Measurements from ENCODE around the gene HBD. TPM values are rescaled to one million over a fixed set of nuclear protein-coding genes. Genes with fewer than 3 reads are reported as not detected.

Gene HBD
- total and polyA plus RNA-seq, 7 donors, result not detected

- 91 to 96% methylated on average over 2 of the region's 2 CpGs for WGBS, 2 donors
- H3K4me1 ChIP-seq, result no peaks in the 10 kb centered on the region
- H3K9me3 ChIP-seq, result no peaks in the 10 kb centered on the region
- H3K36me3 ChIP-seq, result no peaks in the 10 kb centered on the region
- TF ChIP-seq EP300 (IDR thresholded peaks at IDR 0.05), result no peak
- no peak for TF ChIP-seq POLR2A (IDR thresholded peaks at IDR 0.05)
- no peak for TF ChIP-seq POLR2AphosphoS5 (IDR thresholded peaks at IDR 0.05)
- no peak for TF ChIP-seq CTCF (IDR thresholded peaks at IDR 0.05)
- no peak for DNase-seq
- intact Hi-C loops (cut with DNase I), result no loop called here
- H3K27me3 ChIP-seq, result no peaks in the 10 kb centered on the region
- H3K27ac ChIP-seq, result no peak overlapping the region
- H3K4me3 ChIP-seq, result no peak overlapping the region
Observed at GRCh38 chr11:5232821-5233220, 1.5 kb downstream of the HBD start.

GRCh38 chr11:5232176-5232575 is 2.1 kb downstream of the HBD start:
- DNase-seq, result no peak
- TF ChIP-seq POLR2A (IDR thresholded peaks at IDR 0.05) (no peak), POLR2AphosphoS5 (IDR thresholded peaks at IDR 0.05) (no peak), EP300 (IDR thresholded peaks at IDR 0.05) (no peak), CTCF (IDR thresholded peaks at IDR 0.05) (no peak)
- Histone ChIP-seq H3K27ac (no peak overlapping the region), H3K9me3 (no peaks in the 10 kb centered on the region), H3K4me3 (no peak overlapping the region), H3K27me3 (no peaks in the 10 kb centered on the region), H3K36me3 (no peaks in the 10 kb centered on the region), H3K4me1 (no peaks in the 10 kb centered on the region)
- 60 to 72% methylated on average over 3 of the region's 3 CpGs for WGBS, 2 donors
- intact Hi-C loops (cut with DNase I), result no loop called here

GRCh38 chr11:5231111-5231510 is 3.2 kb downstream of the HBD start:
- no peaks in the 10 kb centered on the region for H3K36me3 ChIP-seq
- no peak overlapping the region for H3K4me3 ChIP-seq
- intact Hi-C loops (cut with DNase I), result no loop called here
- H3K27me3 ChIP-seq, result no peaks in the 10 kb centered on the region
- H3K27ac ChIP-seq, result no peak overlapping the region
- WGBS, 2 donors, result 86 to 89% methylated on average over 2 of the region's 2 CpGs
- H3K4me1 ChIP-seq, result no peaks in the 10 kb centered on the region
- TF ChIP-seq POLR2A (IDR thresholded peaks at IDR 0.05) (no peak), EP300 (IDR thresholded peaks at IDR 0.05) (no peak), POLR2AphosphoS5 (IDR thresholded peaks at IDR 0.05) (no peak), CTCF (IDR thresholded peaks at IDR 0.05) (no peak)
- no peaks in the 10 kb centered on the region for H3K9me3 ChIP-seq
- DNase-seq, result no peak

GRCh38 chr11:5230266-5230665 is 4.0 kb downstream of the HBD start:
- TF ChIP-seq POLR2AphosphoS5 (IDR thresholded peaks at IDR 0.05) (no peak), CTCF (IDR thresholded peaks at IDR 0.05) (no peak), EP300 (IDR thresholded peaks at IDR 0.05) (no peak), POLR2A (IDR thresholded peaks at IDR 0.05) (no peak)
- H3K4me3 ChIP-seq, result no peak overlapping the region
- no peaks in the 10 kb centered on the region for H3K36me3 ChIP-seq
- intact Hi-C loops (cut with DNase I), result no loop called here
- 89 to 94% methylated on average over 1 of the region's 1 CpG for WGBS, 2 donors
- H3K4me1 ChIP-seq, result no peaks in the 10 kb centered on the region
- H3K27me3 ChIP-seq, result no peaks in the 10 kb centered on the region
- DNase-seq, result no peak
- no peak overlapping the region for H3K27ac ChIP-seq
- H3K9me3 ChIP-seq, result no peaks in the 10 kb centered on the region

- no peaks in the 10 kb centered on the region for H3K36me3 ChIP-seq
- TF ChIP-seq EP300 (IDR thresholded peaks at IDR 0.05) (no peak), POLR2AphosphoS5 (IDR thresholded peaks at IDR 0.05) (no peak), CTCF (IDR thresholded peaks at IDR 0.05) (no peak), POLR2A (IDR thresholded peaks at IDR 0.05) (no peak)
- H3K9me3 ChIP-seq, result no peaks in the 10 kb centered on the region
- no peaks in the 10 kb centered on the region for H3K27me3 ChIP-seq
- H3K4me1 ChIP-seq, result no peaks in the 10 kb centered on the region
- intact Hi-C loops (cut with DNase I), result no loop called here
- no peak overlapping the region for H3K4me3 ChIP-seq
- WGBS, 2 donors, result 84 to 92% methylated on average over 2 of the region's 2 CpGs
- H3K27ac ChIP-seq, result no peak overlapping the region
- no peak for DNase-seq
Observed at GRCh38 chr11:5229796-5230195, 4.5 kb downstream of the HBD start.
